Heart right ventricle (tissue), 16 donors: ENCODE results near the gene PPP6R3. TPM values are rescaled to one million over a fixed set of nuclear protein-coding genes. Genes with fewer than 3 reads are reported as not detected.
"Not testable (repeated sequence)": the region's sequence is repeated elsewhere in the genome, so short reads cannot be mapped to it uniquely, and the experiment has no call there.

ENCODE experiments used
- ATAC-seq, 8 donors: fragments of 200-7000 bp; cut with Tn5 transposase; one replicate each; pipeline ENCODE4 v1.9.1; 2020; ENCODE audit warnings: mild to moderate bottlenecking in 8 of 8, moderate library complexity in 8 of 8, moderate number of reproducible peaks in 1 of 8
- DNase-seq, 2 donors: peaks; one replicate each; pipeline ENCODE4 v3.0.0-alpha.2; 2020
- H3K27ac ChIP-seq, 10 donors: fragments of 200-600 bp; sonication (generic) in 2 of 10; one replicate each; pipeline versions ENCODE4 v1.5.0 to v1.8.0; 2020 to 2022; ENCODE audit warnings: mild to moderate bottlenecking in 3 of 10
- H3K27me3 ChIP-seq, 7 donors: fragments of 200-600 bp; one replicate each; pipeline ENCODE4 v1.8.0; 2021 to 2022; ENCODE audit warnings: mild to moderate bottlenecking in 2 of 7
- H3K36me3 ChIP-seq, 9 donors: fragments of 200-600 bp; sonication (generic) in 1 of 9; one replicate each; pipeline versions ENCODE4 v1.5.0 to v1.8.0; 2020 to 2022; ENCODE audit warnings: mild to moderate bottlenecking in 2 of 9
- H3K4me1 ChIP-seq, 9 donors: fragments of 200-600 bp; sonication (generic) in 1 of 9; one replicate each; pipeline versions ENCODE4 v1.5.0 to v1.8.0; 2020 to 2022; ENCODE audit warnings: mild to moderate bottlenecking in 4 of 9
- H3K4me3 ChIP-seq, 10 donors: fragments of 200-600 bp; sonication (generic) in 2 of 10; one replicate each; pipeline versions ENCODE4 v1.5.0 to v1.8.0; 2020 to 2022; ENCODE audit warnings: mild to moderate bottlenecking in 7 of 10, moderate library complexity in 2 of 10
- H3K9me3 ChIP-seq, 11 donors: fragments of 200-600 bp in 10 of 11; sonication (generic) in 2 of 11; one replicate each; pipeline versions ENCODE4 v1.5.0 to v1.8.0; 2013 to 2022; ENCODE audit warnings: mild to moderate bottlenecking in 2 of 11, control low read depth in 1 of 11, moderate library complexity in 1 of 11
- CTCF ChIP-seq, 9 donors: fragments of 200-600 bp; sonication (generic) in 2 of 9; IDR thresholded peaks; one replicate each; pipeline versions ENCODE4 v1.5.0 to v1.8.0; 2021 to 2022; ENCODE audit warnings: antibody characterized with exemption in 9 of 9, mild to moderate bottlenecking in 5 of 9, moderate library complexity in 1 of 9
- WGBS, 2 donors: extraction: QIAGEN DNeasy Blood & Tissue Kit; methylation state at CpG; one replicate each; pipeline ENCODE4 v1.1.7; 2013; ENCODE audit warnings: inconsistent platforms in 1 of 2; 5-methylcytosine and 5-hydroxymethylcytosine counted together
- intact Hi-C, 10 donors: fragments of 100-400 bp; cut with DNase I; formaldehyde crosslinking; loops; one replicate each; pipeline versions ENCODE4 v1.11.1 to v1.14.2; 2022
- polyA plus RNA-seq, 2 donors: library from polyadenylated mRNA; stranded (reverse); fragments of 200-250 nt; gene quantifications; one replicate each; pipeline ENCODE4 v1.2.3, GENCODE V29; 2013
- total RNA-seq, 10 donors: library from RNA; stranded (reverse); fragmentation: NEBNext Ultra II Directional in 3 of 10; extraction: Animal tissue kit (Norgen Biotek cat#: 25700) in 3 of 10; gene quantifications; one replicate each; pipeline versions ENCODE4 v1.2.1 to v1.2.4, GENCODE V29; 2021 to 2023
- donor health status: Arrhythmogenic right ventricular cardiomyopathy.
- donor health status: ischemic (EF 13 %, LVEDD 7.1; RV severe dilation, severe dysfunction).
- donor health status: healthy with polysubstance abuse.
- donor health status: DM: no; HTN: yes; CAD: no.
- donor health status: DM: no; HTN: no; CAD: no.
- donor health status: ischemic (EF 25% LVEDD 6.9; RV normal size, moderate dysfunction).
- donor health status: ischemic (EF 25% LVEDD 5.7; RV mildly dilated, moderate dysfunction).
- donor health status: healthy.
- donor health status: DM: yes; HTN: yes; CAD: no.
- donor health status: Ischemic cardiomyopathy.
- donor health status: ischemic (EF 35%, LVEDD 5.7; RV mildly dilated, moderate dysfunction).
- donor health status: nonischemic (EF 11% LVEDD 7.7; RV severe dilation, severe dysfunction).
- donor health status: DM: yes; HTN: yes; CAD: no.
- donor health status: PGD.
- donor health status: ischemic (EF 29% LVEDD 5.4; RV normal size, mild dysfunction).
- donor health status: nonischemic (EF 23%, LVEDD 6.1; RV moderate dilation, normal function).

PPP6R3 gene
- total and polyA plus RNA-seq, 12 donors: 18.4 to 98.1 (median 80.8) TPM

DNA sequence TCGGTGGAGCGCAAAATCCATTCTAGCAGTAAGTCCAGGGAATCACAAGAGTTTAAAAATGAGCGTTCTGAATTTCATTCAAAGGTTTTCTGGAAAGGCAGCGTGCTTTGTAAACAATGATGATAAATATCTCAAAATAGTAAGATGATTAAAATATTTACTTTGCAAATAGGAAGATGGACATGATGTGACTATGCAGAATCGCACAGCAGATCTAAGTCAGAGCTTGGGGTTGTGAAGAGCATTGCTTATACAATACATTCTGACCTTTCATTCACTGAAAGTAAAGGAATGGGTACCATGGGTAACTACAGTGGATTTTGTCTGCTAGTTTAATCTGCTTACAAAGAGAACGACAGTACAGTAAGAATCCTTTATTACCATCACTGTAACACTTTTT, 77.5 kb downstream of the PPP6R3 start:
- intact Hi-C loops: no loop called here
- TF ChIP-seq CTCF (IDR thresholded peaks at IDR 0.05): no peak
- H3K9me3 ChIP-seq: no peaks in the 10 kb centered on the region
- ATAC-seq (no peak), DNase-seq (no peak)
- H3K4me1 ChIP-seq: peaks cover 0 to 64% (median 45%) of the 10 kb centered on the region in 9 donors
- no peak overlapping the region for H3K27ac ChIP-seq
- no peaks in the 10 kb centered on the region for H3K27me3 ChIP-seq
- WGBS, 2 donors: 83 to 94% methylated on average over 6 of the region's 6 CpGs
- H3K36me3 ChIP-seq: peaks cover 0 to 65% (median 17%) of the 10 kb centered on the region in 9 donors
- H3K4me3 ChIP-seq: no peak overlapping the region

DNA sequence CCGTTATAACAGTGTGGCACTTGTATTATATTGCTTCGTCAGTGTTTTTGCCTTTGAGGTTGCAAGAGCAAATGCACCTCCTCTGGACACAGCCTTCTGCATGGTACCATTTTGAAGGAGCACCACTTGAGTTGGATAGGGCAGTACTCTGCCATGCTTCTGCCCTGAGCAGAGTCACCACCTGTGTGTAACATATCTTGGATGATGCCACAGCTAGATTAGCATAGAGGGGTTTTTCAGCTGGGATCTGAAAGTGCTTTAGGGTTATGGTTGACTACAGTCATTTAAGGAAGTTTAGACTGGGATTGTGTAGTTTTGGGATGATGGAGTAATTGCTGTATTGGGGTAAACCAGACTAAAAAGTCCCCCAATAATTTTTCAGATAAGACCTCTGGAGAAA, 78.8 kb downstream of the PPP6R3 start:
- intact Hi-C loops: no loop called here
- TF ChIP-seq CTCF (IDR thresholded peaks at IDR 0.05): no peak
- DNase-seq: no peak
- no peak for ATAC-seq
- H3K4me3 ChIP-seq: no peak overlapping the region
- 97% methylated on average over 2 of the region's 2 CpGs for WGBS, 2 donors
- no peaks in the 10 kb centered on the region for H3K9me3 ChIP-seq
- H3K27ac ChIP-seq: no peak overlapping the region
- no peaks in the 10 kb centered on the region for H3K27me3 ChIP-seq
- peaks cover 0 to 64% (median 41%) of the 10 kb centered on the region in 9 donors for H3K4me1 ChIP-seq
- peaks cover 0 to 75% (median 17%) of the 10 kb centered on the region in 9 donors for H3K36me3 ChIP-seq

DNA sequence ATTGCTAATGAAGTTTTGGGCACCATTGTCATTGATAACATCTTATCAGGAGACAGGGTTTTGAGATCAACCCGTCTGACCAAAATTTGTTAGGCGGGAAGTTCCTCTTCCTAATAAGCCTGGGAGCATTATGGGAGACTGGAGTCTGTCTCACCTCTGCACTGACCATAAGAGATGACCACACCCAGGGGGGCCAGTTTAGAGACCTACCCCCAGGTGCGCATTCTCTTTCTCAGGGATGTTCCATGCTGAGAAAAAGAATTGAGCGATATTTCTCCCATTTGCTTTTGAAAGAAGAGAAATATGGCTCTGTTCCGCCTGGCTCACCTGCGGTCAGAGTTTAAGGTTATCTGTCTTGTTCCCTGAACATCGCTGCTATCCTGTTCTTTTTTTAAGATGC, 80.0 kb downstream of the PPP6R3 start:
- Histone ChIP-seq H3K36me3 (peaks cover 0 to 76% (median 17%) of the 10 kb centered on the region in 9 donors), H3K4me1 (peaks cover 0 to 63% (median 46%) of the 10 kb centered on the region in 9 donors)
- 96% methylated on average over 7 of the region's 7 CpGs for WGBS, 2 donors
- not testable (repeated sequence) for ATAC-seq, H3K9me3 ChIP-seq, DNase-seq, H3K4me3 ChIP-seq, H3K27ac ChIP-seq, H3K27me3 ChIP-seq
- intact Hi-C loops: loop anchor here in 2 of 10 donors (5.0 to 10.0 kb wide), 2 partner anchors 76 to 78 kb away; partner anchors contain the start of gene PPP6R3 (in 2 of the 2)

DNA sequence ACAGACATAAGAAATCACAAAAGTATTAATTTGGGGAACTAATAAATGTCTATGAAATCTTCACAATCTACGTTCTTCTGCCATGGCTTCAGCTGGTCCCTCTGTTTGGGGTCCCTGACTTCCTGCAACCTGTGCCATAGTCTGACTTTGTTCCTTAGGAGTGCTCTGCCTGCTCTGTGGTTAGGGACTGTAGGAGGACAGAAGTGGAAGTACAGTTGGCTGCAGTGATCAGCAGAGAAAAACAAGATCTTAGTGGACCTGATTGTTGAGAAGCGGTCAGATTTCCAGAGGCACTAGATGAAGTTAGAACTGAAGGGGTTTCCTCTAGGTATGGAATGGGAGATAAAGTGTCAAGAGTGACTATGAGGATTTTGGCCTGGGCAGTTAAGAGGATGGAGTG, 80.6 kb downstream of the PPP6R3 start:
- no peak for DNase-seq
- intact Hi-C loops: loop anchor here in 2 of 10 donors (5.0 to 10.0 kb wide), 2 partner anchors 76 to 79 kb away; partner anchors contain the start of gene PPP6R3 (in 2 of the 2)
- TF ChIP-seq CTCF (IDR thresholded peaks at IDR 0.05): no peak
- Histone ChIP-seq H3K9me3 (no peaks in the 10 kb centered on the region), H3K36me3 (peaks cover 0 to 82% (median 17%) of the 10 kb centered on the region in 9 donors), H3K4me1 (peaks cover 0 to 63% (median 49%) of the 10 kb centered on the region in 9 donors), H3K27me3 (no peaks in the 10 kb centered on the region), H3K4me3 (no peak overlapping the region), H3K27ac (no peak overlapping the region)
- no peak for ATAC-seq
- WGBS, 2 donors: 95 to 96% methylated on average over 2 of the region's 2 CpGs

DNA sequence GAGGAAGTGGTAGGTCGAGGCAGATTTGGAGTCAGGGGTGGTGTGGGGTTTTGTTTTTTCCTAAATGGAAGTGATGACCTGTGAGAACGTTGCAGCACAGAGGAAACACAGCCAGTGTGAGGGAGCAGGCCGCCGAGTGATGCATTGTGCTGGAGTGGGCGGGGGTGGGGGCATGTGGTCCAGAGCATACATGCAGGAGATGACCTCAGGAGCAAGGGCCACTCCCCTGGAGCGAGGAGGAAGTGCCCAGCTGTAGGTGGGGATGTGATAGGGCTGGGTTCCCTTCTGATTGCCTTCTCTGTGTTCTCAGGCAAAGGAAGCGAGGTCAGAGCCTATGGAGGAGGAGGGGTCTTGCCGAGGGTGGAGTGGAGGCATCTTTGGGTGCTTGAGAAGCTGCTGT, 81.4 kb downstream of the PPP6R3 start:
- H3K36me3 ChIP-seq: peaks cover 0 to 91% (median 20%) of the 10 kb centered on the region in 9 donors
- no peaks in the 10 kb centered on the region for H3K27me3 ChIP-seq
- peaks cover 0 to 63% (median 49%) of the 10 kb centered on the region in 9 donors for H3K4me1 ChIP-seq
- ATAC-seq (peak in 6 of 8 donors; percentile 14 to 77 (median 38)), DNase-seq (no peak)
- 61 to 62% methylated on average over 8 of the region's 8 CpGs for WGBS, 2 donors
- no peaks in the 10 kb centered on the region for H3K9me3 ChIP-seq
- TF ChIP-seq CTCF (IDR thresholded peaks at IDR 0.05): no peak
- intact Hi-C loops: loop anchor here in 2 of 10 donors (5.0 to 10.0 kb wide), 2 partner anchors 77 to 80 kb away; partner anchors contain the start of gene PPP6R3 (in 2 of the 2)
- no peak overlapping the region for H3K4me3 ChIP-seq
- H3K27ac ChIP-seq: peak overlapping the region in 1 of 10 donors; percentile 26
